Lung (tissue), 12 donors: Measurements from ENCODE around the gene BMP8A. TPM values are rescaled to one million over a fixed set of nuclear protein-coding genes. Genes with fewer than 3 reads are reported as not detected.

Experiments
- ATAC-seq: fragments of 200-7000 bp; cut with Tn5 transposase; one replicate; pipeline ENCODE4 v1.9.1; 2020; ENCODE audit warnings: moderate number of reproducible peaks; ENCODE audit not compliant: insufficient read depth, low FRiP score
- DNase-seq, 3 donors: peaks; one replicate each; pipeline ENCODE4 v3.0.0-alpha.2; 2013 to 2017
- H3K27ac ChIP-seq, 2 donors: one replicate each; pipeline ENCODE4 v1.5.1; 2013; ENCODE audit warnings: mild to moderate bottlenecking in 2 of 2, moderate library complexity in 2 of 2, control low read depth in 1 of 2, inconsistent platforms in 1 of 2, low read depth in 1 of 2, low read length in 1 of 2
- H3K27me3 ChIP-seq, 3 donors: one replicate each; pipeline ENCODE4 v1.5.1; 2013; ENCODE audit warnings: low read length in 2 of 3; ENCODE audit not compliant: control insufficient read depth in 3 of 3, insufficient read depth in 3 of 3
- H3K36me3 ChIP-seq, 4 donors: one replicate each; pipeline ENCODE4 v1.5.1; 2013; ENCODE audit warnings: low read length in 4 of 4, mild to moderate bottlenecking in 1 of 4, moderate library complexity in 1 of 4; ENCODE audit not compliant: control insufficient read depth in 4 of 4, insufficient read depth in 4 of 4
- H3K4me1 ChIP-seq, 5 donors: one replicate each; pipeline ENCODE4 v1.5.1; 2013; ENCODE audit warnings: low read length in 5 of 5, mild to moderate bottlenecking in 2 of 5, moderate library complexity in 1 of 5; ENCODE audit not compliant: control insufficient read depth in 5 of 5, insufficient read depth in 5 of 5
- H3K4me3 ChIP-seq: one replicate; pipeline ENCODE4 v1.5.1; 2013; ENCODE audit warnings: mild to moderate bottlenecking, control low read depth, moderate library complexity
- H3K9ac ChIP-seq, 2 donors: one replicate each; pipeline ENCODE4 v1.5.1; 2013; ENCODE audit warnings: low read length in 2 of 2, control low read depth in 1 of 2; ENCODE audit not compliant: insufficient read depth in 1 of 2
- H3K9me3 ChIP-seq, 4 donors: one replicate each; pipeline ENCODE4 v1.5.1; 2013; ENCODE audit warnings: low read length in 3 of 4, mild to moderate bottlenecking in 1 of 4, moderate library complexity in 1 of 4; ENCODE audit not compliant: control insufficient read depth in 4 of 4, insufficient read depth in 3 of 4
- CTCF ChIP-seq: IDR thresholded peaks from 2 replicates; pipeline ENCODE4 v1.5.1; 2012; ENCODE audit warnings: mild to moderate bottlenecking; ENCODE audit errors: control extremely low read depth, extremely low read depth
- WGBS, 2 donors: extraction: QIAGEN DNeasy Blood & Tissue Kit; methylation state at CpG; one replicate each; pipeline ENCODE4 v1.1.7; 2013; 5-methylcytosine and 5-hydroxymethylcytosine counted together
- polyA plus RNA-seq, 2 donors: library from polyadenylated mRNA; stranded (reverse); fragments of 200-250 nt; gene quantifications; one replicate each; pipeline ENCODE4 v1.2.1, GENCODE V29; 2013
- total RNA-seq, 2 donors: library from RNA; depleted of rRNA in 1 of 2; stranded (reverse); fragments of >200 nt in 1 of 2; gene quantifications; one replicate each; pipeline ENCODE4 v1.2.1, GENCODE V29; 2014 to 2021
- donor health status: control.
- donor health status: control.
- donor health status: Bipolar disorder and iron deficiency.
- donor health status: healthy.
- donor health status: DM: yes; HTN: yes; CAD: no.

BMP8A gene
- total and polyA plus RNA-seq, 4 donors: 0.30 to 0.68 (median 0.55) TPM; not detected in 1

- Histone ChIP-seq H3K27ac (no peak overlapping the region), H3K4me3 (no peak overlapping the region), H3K27me3 (no peaks in the 10 kb centered on the region), H3K4me1 (no peaks in the 10 kb centered on the region), H3K9ac (no peak overlapping the region), H3K36me3 (peaks cover 0 to 35% (median 6%) of the 10 kb centered on the region in 4 donors), H3K9me3 (no peaks in the 10 kb centered on the region)
- 65 to 85% methylated on average over 10 of the region's 10 CpGs for WGBS, 2 donors
- ATAC-seq (no peak), DNase-seq (no peak)
- TF ChIP-seq CTCF: no peak
Observed at GRCh38 chr1:39529901-39530535, 38.6 kb downstream of the BMP8A start.

GRCh38 chr1:39531526-39531925 lies 40.1 kb downstream of the BMP8A start:
- no peaks in the 10 kb centered on the region for H3K9me3 ChIP-seq
- H3K36me3 ChIP-seq: peaks cover 0 to 32% (median 6%) of the 10 kb centered on the region in 4 donors
- H3K4me3 ChIP-seq: no peak overlapping the region
- no peak for DNase-seq
- no peak overlapping the region for H3K9ac ChIP-seq
- 96 to 97% methylated on average over 4 of the region's 4 CpGs for WGBS, 2 donors
- no peak overlapping the region for H3K27ac ChIP-seq
- TF ChIP-seq CTCF: no peak
- H3K4me1 ChIP-seq: no peaks in the 10 kb centered on the region
- no peaks in the 10 kb centered on the region for H3K27me3 ChIP-seq
- no peak for ATAC-seq

- Histone ChIP-seq H3K27me3 (no peaks in the 10 kb centered on the region), H3K9me3 (no peaks in the 10 kb centered on the region), H3K9ac (no peak overlapping the region), H3K27ac (no peak overlapping the region), H3K36me3 (peaks cover 1 to 14% (median 9%) of the 10 kb centered on the region in 4 donors), H3K4me3 (no peak overlapping the region), H3K4me1 (no peaks in the 10 kb centered on the region)
- WGBS, 2 donors: 97 to 98% methylated on average over 1 of the region's 1 CpG
- TF ChIP-seq CTCF: no peak
- ATAC-seq: no peak
- no peak for DNase-seq
Observed at GRCh38 chr1:39533442-39533841, 42.0 kb downstream of the BMP8A start.
